LNCaP clone FGC (cell line): ENCODE data around the gene NEDD4L.

Source experiments
- DNase-seq: peaks from one replicate; pipeline ENCODE4 v3.0.0-alpha.2; 2011; ENCODE audit warnings: low read depth
- H3K4me3 ChIP-seq: 2 replicates; pipeline ENCODE4 v1.5.1; 2011; ENCODE audit warnings: mild to moderate bottlenecking, low read depth, low read length, control low read depth
- CTCF ChIP-seq: IDR thresholded peaks from 2 replicates; pipeline ENCODE4 v1.5.1; 2012; ENCODE audit warnings: mild to moderate bottlenecking; ENCODE audit not compliant: control insufficient read depth, insufficient read depth; ENCODE audit errors: extremely low read depth

The NEDD4L gene

GRCh38 chr18:58232668-58233067 is 188.6 kb downstream of the NEDD4L start:
- no peak overlapping the region for H3K4me3 ChIP-seq
- TF ChIP-seq CTCF: no peak
- no peak for DNase-seq

- no peak for DNase-seq
- no peak overlapping the region for H3K4me3 ChIP-seq
- TF ChIP-seq CTCF: no peak
Observed at GRCh38 chr18:58234359-58234741, 190.3 kb downstream of the NEDD4L start.

DNA sequence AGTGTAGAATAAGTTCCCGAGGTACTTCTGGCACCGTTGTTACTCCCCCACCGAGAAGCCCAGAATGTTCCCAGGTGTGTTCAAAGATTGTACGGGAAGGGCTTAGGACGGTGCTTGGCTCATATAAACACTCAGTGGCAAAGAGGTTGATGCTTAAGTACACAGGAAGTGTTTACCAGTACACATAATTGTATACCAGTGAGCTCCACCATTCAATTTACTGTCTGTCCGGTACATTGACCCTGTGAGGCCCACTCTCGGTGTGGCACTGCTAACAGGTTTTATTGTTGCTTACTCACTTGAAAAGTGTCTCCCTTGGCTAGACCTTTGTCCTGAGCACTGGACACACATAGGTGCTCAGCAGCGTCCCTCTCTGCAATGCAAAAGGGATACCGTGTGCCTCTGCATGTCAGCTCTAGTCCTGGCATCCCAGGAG is 191.0 kb downstream of the NEDD4L start:
- 0 out of 2 replicates have a peak overlapping the region, but pooled peaks have one; percentile 0 for H3K4me3 ChIP-seq
- DNase-seq: peak; percentile 98
- TF ChIP-seq CTCF: no peak

DNA sequence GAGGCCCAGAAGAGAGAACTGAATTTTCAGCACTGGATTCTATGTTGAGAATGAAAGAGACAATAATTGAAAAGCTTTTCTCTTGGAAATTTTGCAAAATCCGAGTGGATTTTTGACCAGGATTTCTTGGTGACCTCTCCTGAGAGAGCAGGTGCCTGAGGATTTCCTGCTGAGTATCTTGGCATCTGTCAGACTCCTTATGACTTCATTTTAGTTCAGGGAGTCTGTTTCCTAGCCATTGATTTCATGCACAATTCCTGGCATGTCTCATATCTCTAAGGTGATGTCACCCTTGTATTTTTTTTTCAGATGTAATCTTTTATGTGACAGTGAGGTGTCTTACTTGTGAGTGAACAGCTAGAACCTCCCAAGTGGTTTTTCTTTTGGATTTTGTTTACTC is 195.9 kb downstream of the NEDD4L start:
- DNase-seq: peak; percentile 92
- TF ChIP-seq CTCF: no peak
- no peak overlapping the region for H3K4me3 ChIP-seq

GRCh38 chr18:58241026-58241679 is 197.1 kb downstream of the NEDD4L start:
- DNase-seq: no peak
- no peak for TF ChIP-seq CTCF
- H3K4me3 ChIP-seq: no peak overlapping the region

DNA sequence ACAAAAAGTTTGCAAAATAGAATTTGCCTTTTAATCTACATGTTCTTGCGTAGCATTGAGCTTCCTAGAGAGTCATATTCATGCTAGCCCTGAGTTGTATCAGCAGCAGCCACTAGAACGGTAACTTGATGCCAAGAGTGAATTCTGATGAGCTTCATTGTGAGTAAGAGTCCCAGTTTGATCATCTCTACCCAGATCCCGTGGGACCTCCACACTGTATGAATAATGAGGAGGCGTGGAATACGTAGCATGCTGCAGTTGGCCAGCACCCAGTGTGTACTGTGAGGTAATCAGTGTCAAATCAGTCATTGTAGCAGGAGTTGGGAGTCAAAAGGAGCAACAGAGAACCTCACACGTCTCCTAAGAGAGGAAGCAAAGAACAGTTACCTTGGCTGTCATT is 197.9 kb downstream of the NEDD4L start:
- no peak for DNase-seq
- no peak overlapping the region for H3K4me3 ChIP-seq
- no peak for TF ChIP-seq CTCF

GRCh38 chr18:58242435-58242834 is 198.4 kb downstream of the NEDD4L start:
- no peak overlapping the region for H3K4me3 ChIP-seq
- no peak for DNase-seq
- TF ChIP-seq CTCF: no peak
